Body of pancreas (tissue), 4 donors: ENCODE measurements around the gene BACH2. TPM values are rescaled to one million over a fixed set of nuclear protein-coding genes. Genes with fewer than 3 reads are reported as not detected.
A peak's percentile ranks its signal among the peaks of the same experiment; 100 is the strongest.

Experiments used
- ATAC-seq: fragments of 150-250 bp; one replicate; pipeline ENCODE4 v1.9.1; 2016
- DNase-seq, 4 donors: peaks; one replicate each; pipeline ENCODE4 v3.0.0-alpha.2; 2019
- H3K27ac ChIP-seq, 4 donors: fragments of 200-600 bp; sonication (generic); 1 replicate in 3 of 4; 2 replicates in 1 of 4; pipeline versions ENCODE4 v1.5.1 to v1.6.1; 2016 to 2019; ENCODE audit warnings: mild to moderate bottlenecking in 1 of 4, mixed read lengths in 1 of 4, moderate library complexity in 1 of 4
- H3K27me3 ChIP-seq, 2 donors: fragments of 200-600 bp; sonication (generic); one replicate each; pipeline ENCODE4 v1.6.0; 2016; ENCODE audit warnings: mild to moderate bottlenecking in 1 of 2
- H3K36me3 ChIP-seq, 2 donors: fragments of 200-600 bp; sonication (generic); replicated peaks in 1 of 2; 2 replicates each; pipeline ENCODE4 v1.5.1; 2016; ENCODE audit warnings: low read depth in 2 of 2; ENCODE audit not compliant: insufficient read depth in 1 of 2
- H3K4me1 ChIP-seq: fragments of 200-600 bp; sonication (generic); one replicate; pipeline ENCODE4 v1.6.0; 2016
- H3K4me3 ChIP-seq, 2 donors: fragments of 200-600 bp; sonication (generic); 1 replicate in 1 of 2; 2 replicates in 1 of 2; pipeline ENCODE4 v1.5.1; 2016 to 2019
- H3K9me3 ChIP-seq, 3 donors: fragments of 200-600 bp; sonication (generic); 1 replicate in 2 of 3; 2 replicates in 1 of 3; pipeline ENCODE4 v1.5.1; 2016
- CTCF ChIP-seq, 7 experiments: fragments of 450-650 bp in 4 of 7; fragments of 200-600 bp in 3 of 7; sonication (generic) in 3 of 7; IDR thresholded peaks; one replicate each; pipeline ENCODE4 v1.5.1; 2016 to 2019; ENCODE audit warnings: antibody characterized with exemption in 7 of 7
- POLR2A ChIP-seq, 3 donors: fragments of 450-650 bp; IDR thresholded peaks; one replicate each; pipeline ENCODE4 v1.6.1; 2016; ENCODE audit warnings: antibody characterized with exemption in 3 of 3, mild to moderate bottlenecking in 2 of 3
- WGBS, 2 donors: methylation state at CpG; one replicate each; pipeline ENCODE4 v1.1.5; 2017; 5-methylcytosine and 5-hydroxymethylcytosine counted together
- intact Hi-C: fragments of 100-400 bp; cut with DNase I; formaldehyde crosslinking; loops from one replicate; pipeline ENCODE4 v1.15.1; 2023
- total RNA-seq, 2 donors: library from RNA; depleted of rRNA; stranded (reverse); fragments of >200 nt; gene quantifications; one replicate each; pipeline ENCODE4 v1.1.0, GENCODE V29; 2016

Gene BACH2
- total RNA-seq, 2 donors from 2014 or later = 2.1 to 3.3 TPM

DNA sequence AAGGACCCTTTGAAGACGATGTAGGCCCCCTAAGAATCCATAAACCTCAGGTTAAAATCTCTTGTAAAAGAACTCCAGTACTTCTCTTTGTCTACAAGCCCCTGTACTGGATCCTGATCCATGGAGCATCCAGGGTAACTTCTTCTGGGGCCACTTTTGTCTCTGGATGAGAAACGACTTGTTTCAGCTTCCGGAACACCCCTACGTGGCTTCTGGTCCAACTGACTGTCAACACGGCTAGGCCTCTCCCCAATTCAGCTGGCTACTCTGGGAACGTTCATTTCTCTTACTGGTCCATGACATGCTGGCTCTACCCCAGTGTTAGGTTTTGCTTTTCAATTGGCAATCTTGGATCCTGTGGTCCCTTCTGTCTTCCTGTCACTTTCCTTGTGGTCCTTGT, 198.0 kb downstream of the BACH2 start:
- ATAC-seq = no peak
- intact Hi-C loops = no loop called here
- Histone ChIP-seq H3K4me1 (peaks cover 7% of the 10 kb centered on the region), H3K4me3 (no peak overlapping the region), H3K27me3 (no peaks in the 10 kb centered on the region), H3K27ac (peak overlapping the region in 3 of 4 donors; percentile 22 to 44 (median 25)), H3K36me3 (no peaks in the 10 kb centered on the region), H3K9me3 (peaks cover 0 to 3% (median 0%) of the 10 kb centered on the region in 3 donors)
- DNase-seq = no peak
- 59 to 60% methylated on average over 6 of the region's 6 CpGs for WGBS, 2 donors
- no peak for TF ChIP-seq POLR2A (IDR thresholded peaks at IDR 0.05)
- no peak for TF ChIP-seq CTCF (IDR thresholded peaks at IDR 0.05)

- intact Hi-C loops = no loop called here
Observed at GRCh38 chr6:90098001-90098531, 198.6 kb downstream of the BACH2 start.

GRCh38 chr6:90097356-90097755, 199.3 kb downstream of the BACH2 start:
- ATAC-seq (no peak), DNase-seq (no peak)
- TF ChIP-seq CTCF (IDR thresholded peaks at IDR 0.05) = no peak
- no peak for TF ChIP-seq POLR2A (IDR thresholded peaks at IDR 0.05)
- H3K27me3 ChIP-seq = no peaks in the 10 kb centered on the region
- no peak overlapping the region for H3K4me3 ChIP-seq
- H3K36me3 ChIP-seq = no peaks in the 10 kb centered on the region
- peaks cover 7% of the 10 kb centered on the region for H3K4me1 ChIP-seq
- intact Hi-C loops = no loop called here
- 73 to 77% methylated on average over 7 of the region's 7 CpGs for WGBS, 2 donors
- no peak overlapping the region for H3K27ac ChIP-seq
- H3K9me3 ChIP-seq = peaks cover 0 to 3% (median 0%) of the 10 kb centered on the region in 3 donors

More at GRCh38 chr6:90098001-90098531, 198.6 kb downstream of the BACH2 start:
- no peak for TF ChIP-seq POLR2A (IDR thresholded peaks at IDR 0.05)
- TF ChIP-seq CTCF (IDR thresholded peaks at IDR 0.05) = peak in 2 of 7 experiments; percentile 22 to 29
- DNase-seq (peak; percentile 25 to 43 (median 33)), ATAC-seq (peak; percentile 85)
- Histone ChIP-seq H3K27ac (peak overlapping the region in 2 of 4 donors; percentile 35 to 44), H3K36me3 (no peaks in the 10 kb centered on the region), H3K9me3 (peaks cover 0 to 3% (median 0%) of the 10 kb centered on the region in 3 donors), H3K4me1 (peaks cover 7% of the 10 kb centered on the region), H3K27me3 (no peaks in the 10 kb centered on the region), H3K4me3 (no peak overlapping the region)
- WGBS, 2 donors = 45 to 58% methylated on average over 4 of the region's 4 CpGs

GRCh38 chr6:90096818-90097217, 199.8 kb downstream of the BACH2 start:
- TF ChIP-seq POLR2A (IDR thresholded peaks at IDR 0.05) = no peak
- TF ChIP-seq CTCF (IDR thresholded peaks at IDR 0.05) = no peak
- Histone ChIP-seq H3K4me3 (no peak overlapping the region), H3K36me3 (no peaks in the 10 kb centered on the region), H3K4me1 (peaks cover 7% of the 10 kb centered on the region), H3K27me3 (no peaks in the 10 kb centered on the region), H3K27ac (no peak overlapping the region), H3K9me3 (peaks cover 0 to 3% (median 0%) of the 10 kb centered on the region in 3 donors)
- 69 to 77% methylated on average over 4 of the region's 4 CpGs for WGBS, 2 donors
- ATAC-seq (no peak), DNase-seq (no peak)
- intact Hi-C loops = no loop called here

DNA sequence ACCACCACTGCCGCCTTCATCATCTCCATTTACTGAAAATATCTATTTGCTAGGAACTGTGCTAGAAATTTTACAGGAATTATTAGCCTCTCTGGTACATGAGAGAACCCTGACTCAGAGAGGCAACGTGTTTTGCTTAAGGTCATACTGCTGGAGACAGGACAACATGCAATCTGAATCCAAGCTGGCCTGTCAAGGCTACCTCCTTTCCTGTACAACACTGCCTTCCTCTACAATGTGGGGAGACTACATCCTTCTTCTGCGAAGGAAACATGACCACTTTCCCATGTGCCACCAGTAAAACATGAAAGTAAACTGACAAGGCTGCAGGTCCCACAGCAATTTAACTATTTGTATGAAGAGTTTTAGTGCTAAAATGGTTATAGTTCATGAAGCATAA, 200.9 kb downstream of the BACH2 start:
- H3K4me1 ChIP-seq = peaks cover 7% of the 10 kb centered on the region
- no peak overlapping the region for H3K27ac ChIP-seq
- TF ChIP-seq CTCF (IDR thresholded peaks at IDR 0.05) (no peak), POLR2A (IDR thresholded peaks at IDR 0.05) (no peak)
- H3K4me3 ChIP-seq = no peak overlapping the region
- peaks cover 0 to 3% (median 0%) of the 10 kb centered on the region in 3 donors for H3K9me3 ChIP-seq
- H3K27me3 ChIP-seq = no peaks in the 10 kb centered on the region
- DNase-seq (no peak), ATAC-seq (no peak)
- intact Hi-C loops = no loop called here
- no peaks in the 10 kb centered on the region for H3K36me3 ChIP-seq
- 68 to 76% methylated on average over 3 of the region's 3 CpGs for WGBS, 2 donors
